ENCODE data around the gene DDIT4.
A peak's percentile ranks its signal among the peaks of the same experiment; 100 is the strongest.

- TF ChIP-seq, protein P1, sequence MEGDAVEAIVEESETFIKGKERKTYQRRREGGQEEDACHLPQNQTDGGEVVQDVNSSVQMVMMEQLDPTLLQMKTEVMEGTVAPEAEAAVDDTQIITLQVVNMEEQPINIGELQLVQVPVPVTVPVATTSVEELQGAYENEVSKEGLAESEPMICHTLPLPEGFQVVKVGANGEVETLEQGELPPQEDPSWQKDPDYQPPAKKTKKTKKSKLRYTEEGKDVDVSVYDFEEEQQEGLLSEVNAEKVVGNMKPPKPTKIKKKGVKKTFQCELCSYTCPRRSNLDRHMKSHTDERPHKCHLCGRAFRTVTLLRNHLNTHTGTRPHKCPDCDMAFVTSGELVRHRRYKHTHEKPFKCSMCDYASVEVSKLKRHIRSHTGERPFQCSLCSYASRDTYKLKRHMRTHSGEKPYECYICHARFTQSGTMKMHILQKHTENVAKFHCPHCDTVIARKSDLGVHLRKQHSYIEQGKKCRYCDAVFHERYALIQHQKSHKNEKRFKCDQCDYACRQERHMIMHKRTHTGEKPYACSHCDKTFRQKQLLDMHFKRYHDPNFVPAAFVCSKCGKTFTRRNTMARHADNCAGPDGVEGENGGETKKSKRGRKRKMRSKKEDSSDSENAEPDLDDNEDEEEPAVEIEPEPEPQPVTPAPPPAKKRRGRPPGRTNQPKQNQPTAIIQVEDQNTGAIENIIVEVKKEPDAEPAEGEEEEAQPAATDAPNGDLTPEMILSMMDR (IDR thresholded peaks at IDR 0.05), result peak in 1 of 6 experiments; percentile 24
- TF ChIP-seq POLR2A (IDR thresholded peaks at IDR 0.05), result peak; percentile 47 to 88
Measured at GRCh38 chr10:72320676-72321247, 47.0 kb downstream of the DDIT4 start.

Data from adrenal gland (tissue), 5 donors.